WTC11 (cell line): ENCODE measurements around the gene FOXA1. TPM values are rescaled to one million over a fixed set of nuclear protein-coding genes. Genes with fewer than 3 reads are reported as not detected.

ENCODE experiments used
- ATAC-seq: fragments of 200-7000 bp; cut with Tn5 transposase; 2 replicates; pipeline ENCODE4 v1.10.0; 2021; ENCODE audit warnings: mild to moderate bottlenecking, moderate library complexity
- CTCF ChIA-PET: fragments of 300-600 bp; sonication (Branson Sonifier 250); formaldehyde crosslinking; loops from one replicate; lab custom pipeline; 2021; ENCODE audit warnings: antibody characterized with exemption; lab: Charles Lee
- POLR2A ChIA-PET: fragments of 350-600 bp; sonication (Branson Sonifier 250); formaldehyde crosslinking; loops from one replicate; lab custom pipeline; 2021; ENCODE audit warnings: antibody characterized with exemption; lab: Charles Lee
- DNase-seq: peaks from one replicate; pipeline ENCODE4 v3.0.0; 2021; ENCODE audit warnings: low spot score
- H3K27ac Mint-ChIP-seq: 2 replicates; pipeline ENCODE4 v1.8.0; 2021; ENCODE audit warnings: mixed read lengths
- H3K27me3 Mint-ChIP-seq: 2 replicates; pipeline ENCODE4 v1.8.0; 2021; ENCODE audit warnings: low read depth, mild to moderate bottlenecking, moderate library complexity, mixed read lengths
- H3K36me3 Mint-ChIP-seq: 2 replicates; pipeline ENCODE4 v1.8.0; 2021; ENCODE audit warnings: mixed read lengths
- H3K4me1 Mint-ChIP-seq: 2 replicates; pipeline ENCODE4 v1.8.0; 2022; ENCODE audit warnings: mixed read lengths
- H3K4me3 Mint-ChIP-seq: 2 replicates; pipeline ENCODE4 v1.8.0; 2021; ENCODE audit warnings: mild to moderate bottlenecking, moderate library complexity, mixed read lengths
- H3K9me3 Mint-ChIP-seq: 2 replicates; pipeline ENCODE4 v1.8.0; 2021; ENCODE audit warnings: mixed read lengths
- GABPB1 ChIP-seq: sonication (generic); formaldehyde crosslinking; IDR thresholded peaks from 2 replicates; pipeline ENCODE4 v1.8.1; 2023; ENCODE audit warnings: mild to moderate bottlenecking, missing genetic modification reagents
- NFE2L1 ChIP-seq: sonication (generic); formaldehyde crosslinking; IDR thresholded peaks from 2 replicates; pipeline ENCODE4 v1.8.1; 2023; ENCODE audit warnings: missing genetic modification reagents
- NR3C1 ChIP-seq: sonication (generic); formaldehyde crosslinking; conservative IDR thresholded peaks from 2 replicates; pipeline ENCODE4 v1.8.1; 2023; ENCODE audit warnings: low read depth, mild to moderate bottlenecking, missing genetic modification reagents
- ZNF263 ChIP-seq: sonication (generic); formaldehyde crosslinking; IDR thresholded peaks from 2 replicates; pipeline ENCODE4 v1.8.1; 2022; ENCODE audit warnings: low read depth, mild to moderate bottlenecking, moderate library complexity, missing genetic modification reagents
- total RNA-seq: library from RNA; stranded (reverse); gene quantifications from 3 replicates; pipeline ENCODE4 v1.2.3, GENCODE V29; 2021
- TF ChIP-seq, protein P1 (sequence below): fragments of 250-450 bp; sonication (Bioruptor Pico); IDR thresholded peaks from 2 replicates; pipeline ENCODE4 v1.9.0; 2021; ENCODE audit warnings: mild to moderate bottlenecking
- TF ChIP-seq, protein P2 (sequence below): sonication (generic); formaldehyde crosslinking; IDR thresholded peaks from 2 replicates; pipeline ENCODE4 v1.8.0; 2022; ENCODE audit warnings: mild to moderate bottlenecking, missing genetic modification reagents
- TF ChIP-seq, protein P3 (sequence below): sonication (generic); formaldehyde crosslinking; IDR thresholded peaks from 2 replicates; pipeline ENCODE4 v1.8.1; 2022; ENCODE audit warnings: mild to moderate bottlenecking, missing genetic modification reagents, moderate library complexity, borderline replicate concordance
- TF ChIP-seq, protein P4 (sequence below): sonication (generic); formaldehyde crosslinking; IDR thresholded peaks from 2 replicates; pipeline ENCODE4 v1.8.0; 2022; ENCODE audit warnings: mild to moderate bottlenecking, missing genetic modification reagents
- TF ChIP-seq, protein P5 (sequence below): sonication (generic); formaldehyde crosslinking; IDR thresholded peaks from 2 replicates; pipeline ENCODE4 v1.8.1; 2022; ENCODE audit warnings: mild to moderate bottlenecking, moderate library complexity, missing genetic modification reagents
- TF ChIP-seq, protein P6 (sequence below): fragments of 250-450 bp; sonication (Bioruptor Pico); conservative IDR thresholded peaks from 2 replicates; pipeline ENCODE4 v1.9.0; 2021; ENCODE audit warnings: mild to moderate bottlenecking

FOXA1 gene
- total RNA-seq, 1 experiment from 2014 or later = 0.28 TPM

DNA sequence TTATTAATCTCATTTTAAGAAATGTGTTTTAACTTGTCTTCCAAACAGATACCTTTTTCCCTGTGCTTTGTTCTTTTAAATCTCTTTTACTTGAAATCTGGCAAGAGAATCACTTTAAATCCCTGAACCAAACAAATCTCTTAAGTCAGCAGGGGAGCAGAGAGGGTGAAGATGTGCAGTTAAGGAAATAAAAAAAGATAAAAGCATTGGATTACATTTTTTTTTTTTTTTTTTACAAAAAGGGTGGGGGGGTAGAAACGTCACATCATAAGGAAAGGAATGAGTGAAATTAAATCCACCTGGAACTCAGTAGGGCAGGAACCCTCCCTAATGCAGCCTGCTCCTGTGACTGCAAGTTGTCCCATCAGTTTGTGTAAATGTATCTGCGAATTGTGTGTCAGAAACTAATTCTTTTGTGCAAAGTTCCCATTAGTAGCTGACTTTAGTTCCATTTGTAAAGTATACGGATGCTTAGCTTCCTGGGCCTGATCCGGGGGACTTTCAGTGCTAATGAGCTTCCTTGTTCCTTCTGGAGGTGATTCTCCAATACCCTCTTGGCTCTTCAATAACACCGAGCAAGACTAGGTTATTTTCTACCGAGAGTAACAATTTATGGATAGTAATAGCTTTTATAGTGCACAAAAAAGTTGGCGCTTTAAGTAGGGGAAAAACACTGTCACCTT lies 1.9 kb upstream of the FOXA1 start:
- Mint-ChIP-seq H3K36me3 (no peaks in the 10 kb centered on the region), H3K27me3 (peaks cover 96% of the 10 kb centered on the region), H3K4me1 (peaks cover 57% of the 10 kb centered on the region)
- ChIA-PET CTCF (interaction anchor here (0.5 to 4.6 kb wide), 10 partner anchors 9 to 1078 kb away, joined by 3 to 17 read pairs (median 3); no protein-coding TSS in a partner anchor), POLR2A (interaction anchor here (1.0 kb wide), 1 partner anchor 9 kb away, joined by 4 read pairs; no protein-coding TSS in a partner anchor)
- TF ChIP-seq, protein P1, sequence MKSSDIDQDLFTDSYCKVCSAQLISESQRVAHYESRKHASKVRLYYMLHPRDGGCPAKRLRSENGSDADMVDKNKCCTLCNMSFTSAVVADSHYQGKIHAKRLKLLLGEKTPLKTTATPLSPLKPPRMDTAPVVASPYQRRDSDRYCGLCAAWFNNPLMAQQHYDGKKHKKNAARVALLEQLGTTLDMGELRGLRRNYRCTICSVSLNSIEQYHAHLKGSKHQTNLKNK = no peak
- no peak for TF ChIP-seq NR3C1
- TF ChIP-seq, protein P2, sequence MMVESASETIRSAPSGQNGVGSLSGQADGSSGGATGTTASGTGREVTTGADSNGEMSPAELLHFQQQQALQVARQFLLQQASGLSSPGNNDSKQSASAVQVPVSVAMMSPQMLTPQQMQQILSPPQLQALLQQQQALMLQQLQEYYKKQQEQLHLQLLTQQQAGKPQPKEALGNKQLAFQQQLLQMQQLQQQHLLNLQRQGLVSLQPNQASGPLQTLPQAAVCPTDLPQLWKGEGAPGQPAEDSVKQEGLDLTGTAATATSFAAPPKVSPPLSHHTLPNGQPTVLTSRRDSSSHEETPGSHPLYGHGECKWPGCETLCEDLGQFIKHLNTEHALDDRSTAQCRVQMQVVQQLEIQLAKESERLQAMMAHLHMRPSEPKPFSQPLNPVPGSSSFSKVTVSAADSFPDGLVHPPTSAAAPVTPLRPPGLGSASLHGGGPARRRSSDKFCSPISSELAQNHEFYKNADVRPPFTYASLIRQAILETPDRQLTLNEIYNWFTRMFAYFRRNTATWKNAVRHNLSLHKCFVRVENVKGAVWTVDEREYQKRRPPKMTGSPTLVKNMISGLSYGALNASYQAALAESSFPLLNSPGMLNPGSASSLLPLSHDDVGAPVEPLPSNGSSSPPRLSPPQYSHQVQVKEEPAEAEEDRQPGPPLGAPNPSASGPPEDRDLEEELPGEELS (CRISPR knock-in tag) = no peak
- TF ChIP-seq, protein P3, sequence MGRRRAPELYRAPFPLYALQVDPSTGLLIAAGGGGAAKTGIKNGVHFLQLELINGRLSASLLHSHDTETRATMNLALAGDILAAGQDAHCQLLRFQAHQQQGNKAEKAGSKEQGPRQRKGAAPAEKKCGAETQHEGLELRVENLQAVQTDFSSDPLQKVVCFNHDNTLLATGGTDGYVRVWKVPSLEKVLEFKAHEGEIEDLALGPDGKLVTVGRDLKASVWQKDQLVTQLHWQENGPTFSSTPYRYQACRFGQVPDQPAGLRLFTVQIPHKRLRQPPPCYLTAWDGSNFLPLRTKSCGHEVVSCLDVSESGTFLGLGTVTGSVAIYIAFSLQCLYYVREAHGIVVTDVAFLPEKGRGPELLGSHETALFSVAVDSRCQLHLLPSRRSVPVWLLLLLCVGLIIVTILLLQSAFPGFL (CRISPR knock-in tag) = no peak
- TF ChIP-seq, protein P4, sequence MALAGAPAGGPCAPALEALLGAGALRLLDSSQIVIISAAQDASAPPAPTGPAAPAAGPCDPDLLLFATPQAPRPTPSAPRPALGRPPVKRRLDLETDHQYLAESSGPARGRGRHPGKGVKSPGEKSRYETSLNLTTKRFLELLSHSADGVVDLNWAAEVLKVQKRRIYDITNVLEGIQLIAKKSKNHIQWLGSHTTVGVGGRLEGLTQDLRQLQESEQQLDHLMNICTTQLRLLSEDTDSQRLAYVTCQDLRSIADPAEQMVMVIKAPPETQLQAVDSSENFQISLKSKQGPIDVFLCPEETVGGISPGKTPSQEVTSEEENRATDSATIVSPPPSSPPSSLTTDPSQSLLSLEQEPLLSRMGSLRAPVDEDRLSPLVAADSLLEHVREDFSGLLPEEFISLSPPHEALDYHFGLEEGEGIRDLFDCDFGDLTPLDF (CRISPR knock-in tag) = no peak
- no peak for TF ChIP-seq NFE2L1 (CRISPR knock-in tag)
- TF ChIP-seq, protein P5, sequence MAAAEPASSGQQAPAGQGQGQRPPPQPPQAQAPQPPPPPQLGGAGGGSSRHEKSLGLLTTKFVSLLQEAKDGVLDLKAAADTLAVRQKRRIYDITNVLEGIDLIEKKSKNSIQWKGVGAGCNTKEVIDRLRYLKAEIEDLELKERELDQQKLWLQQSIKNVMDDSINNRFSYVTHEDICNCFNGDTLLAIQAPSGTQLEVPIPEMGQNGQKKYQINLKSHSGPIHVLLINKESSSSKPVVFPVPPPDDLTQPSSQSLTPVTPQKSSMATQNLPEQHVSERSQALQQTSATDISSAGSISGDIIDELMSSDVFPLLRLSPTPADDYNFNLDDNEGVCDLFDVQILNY (CRISPR knock-in tag) = no peak
- TF ChIP-seq, all 79 proteins: peak for 0
- DNase-seq (no peak), ATAC-seq (no peak)
- Mint-ChIP-seq H3K9me3 (no peaks in the 10 kb centered on the region), H3K4me3 (0 out of 2 replicates have a peak overlapping the region, but pooled peaks have one; percentile 16), H3K27ac (no peak overlapping the region)

DNA sequence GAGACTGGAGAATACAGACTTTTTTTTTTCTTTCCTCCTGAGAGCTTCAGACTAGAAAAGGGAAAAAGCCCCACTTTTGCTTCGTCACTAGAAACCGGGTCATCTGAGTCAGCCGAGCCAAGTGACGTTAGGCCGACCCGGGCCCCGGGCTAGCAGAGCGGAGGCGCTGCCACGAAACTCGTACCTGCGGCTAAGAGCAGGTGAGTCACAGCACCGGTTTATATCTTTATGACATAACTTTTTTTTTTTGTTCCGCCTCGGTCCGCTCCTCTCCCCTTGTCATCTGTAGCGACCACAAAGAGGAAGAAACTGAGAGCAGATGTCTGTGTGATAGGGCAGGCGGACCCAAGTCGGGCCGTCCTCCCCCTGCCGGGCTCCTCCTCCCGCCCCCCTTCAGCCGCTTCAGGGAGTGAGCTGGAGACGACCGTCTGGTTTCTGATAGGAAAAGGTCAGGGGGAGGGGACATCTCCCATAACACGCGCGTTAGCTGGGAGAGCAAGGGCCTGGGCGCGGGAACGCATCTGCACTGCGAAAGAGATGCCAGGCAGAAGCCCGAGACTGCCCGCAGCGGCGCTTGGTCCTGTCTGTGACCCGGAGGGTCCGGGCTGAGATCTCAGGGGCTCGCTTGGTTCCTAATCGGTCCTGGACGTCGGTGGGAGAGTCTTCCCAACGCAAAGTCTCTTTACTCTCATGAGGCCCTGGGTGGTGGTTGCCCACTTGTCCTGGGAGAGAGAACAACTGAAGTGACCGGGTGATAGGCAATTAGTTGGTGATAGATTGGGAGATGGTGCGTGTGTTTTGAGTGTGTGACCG lies 966 bp upstream of the FOXA1 start:
- TF ChIP-seq, protein P6, sequence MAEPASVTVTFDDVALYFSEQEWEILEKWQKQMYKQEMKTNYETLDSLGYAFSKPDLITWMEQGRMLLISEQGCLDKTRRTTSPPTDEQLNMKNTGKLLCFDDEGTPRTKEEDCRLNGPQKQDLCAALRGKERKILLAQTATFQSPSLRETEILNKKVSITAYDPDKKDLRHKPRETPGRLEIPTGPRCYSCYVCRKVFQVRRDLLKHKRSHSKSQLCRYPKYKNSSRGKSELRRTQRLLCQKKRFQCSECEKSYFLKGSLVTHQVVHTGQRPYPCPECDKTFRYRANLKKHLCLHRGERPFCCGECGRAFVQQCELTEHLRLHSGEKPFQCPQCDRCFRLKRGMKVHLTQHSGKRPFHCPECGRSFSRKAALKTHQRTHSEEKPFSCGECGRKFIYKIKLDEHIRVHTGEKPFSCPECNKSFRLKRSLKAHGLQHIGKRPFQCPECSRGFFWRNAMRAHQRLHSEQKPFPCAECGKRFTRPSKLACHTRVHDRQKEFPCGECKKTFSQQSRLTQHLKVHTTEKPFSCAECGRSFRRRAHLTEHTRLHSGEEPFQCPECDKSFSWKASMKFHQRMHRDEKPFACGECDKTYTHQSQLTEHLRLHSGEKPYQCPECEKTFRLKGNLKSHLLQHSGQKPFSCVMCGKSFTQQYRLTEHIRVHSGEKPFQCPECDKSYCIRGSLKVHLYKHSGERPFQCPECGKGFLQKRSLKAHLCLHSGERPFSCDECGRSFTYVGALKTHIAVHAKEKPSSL (CRISPR knock-in tag) = no peak
- peak; percentile 64; the same call in 1 of the 2 replicates for TF ChIP-seq ZNF263
- peak; percentile 55 for TF ChIP-seq GABPB1 (CRISPR knock-in tag)
- TF ChIP-seq, all 79 proteins: peak for 2
- POLR2A ChIA-PET = interaction anchor here (0.7 kb wide), 1 partner anchor 424 kb away, joined by 3 read pairs; no protein-coding TSS in a partner anchor
- peak overlapping the region; percentile 72 for H3K4me3 Mint-ChIP-seq
- DNase-seq (peak; percentile 65), ATAC-seq (no peak)
- H3K4me1 Mint-ChIP-seq = peaks cover 59% of the 10 kb centered on the region
- no peaks in the 10 kb centered on the region for H3K9me3 Mint-ChIP-seq
- H3K27ac Mint-ChIP-seq = no peak overlapping the region
- H3K36me3 Mint-ChIP-seq = no peaks in the 10 kb centered on the region
- CTCF ChIA-PET = interaction anchor here (1.0 to 2.3 kb wide), 5 partner anchors 11 to 1074 kb away, joined by 3 to 12 read pairs (median 5); no protein-coding TSS in a partner anchor
- peaks cover 95% of the 10 kb centered on the region for H3K27me3 Mint-ChIP-seq
